Dermis lymphatic vessel endothelial cell (primary cell): ENCODE results near the gene QDPR. TPM values are rescaled to one million over a fixed set of nuclear protein-coding genes. Genes with fewer than 3 reads are reported as not detected.

Source experiments
- total RNA-seq: library from RNA; depleted of rRNA; stranded (reverse); fragments of >200 nt; gene quantifications from 2 replicates; pipeline ENCODE4 v1.2.1, GENCODE V29; 2014

QDPR gene
- 14.4 and 18.7 TPM in 2 replicates for total RNA-seq

DNA sequence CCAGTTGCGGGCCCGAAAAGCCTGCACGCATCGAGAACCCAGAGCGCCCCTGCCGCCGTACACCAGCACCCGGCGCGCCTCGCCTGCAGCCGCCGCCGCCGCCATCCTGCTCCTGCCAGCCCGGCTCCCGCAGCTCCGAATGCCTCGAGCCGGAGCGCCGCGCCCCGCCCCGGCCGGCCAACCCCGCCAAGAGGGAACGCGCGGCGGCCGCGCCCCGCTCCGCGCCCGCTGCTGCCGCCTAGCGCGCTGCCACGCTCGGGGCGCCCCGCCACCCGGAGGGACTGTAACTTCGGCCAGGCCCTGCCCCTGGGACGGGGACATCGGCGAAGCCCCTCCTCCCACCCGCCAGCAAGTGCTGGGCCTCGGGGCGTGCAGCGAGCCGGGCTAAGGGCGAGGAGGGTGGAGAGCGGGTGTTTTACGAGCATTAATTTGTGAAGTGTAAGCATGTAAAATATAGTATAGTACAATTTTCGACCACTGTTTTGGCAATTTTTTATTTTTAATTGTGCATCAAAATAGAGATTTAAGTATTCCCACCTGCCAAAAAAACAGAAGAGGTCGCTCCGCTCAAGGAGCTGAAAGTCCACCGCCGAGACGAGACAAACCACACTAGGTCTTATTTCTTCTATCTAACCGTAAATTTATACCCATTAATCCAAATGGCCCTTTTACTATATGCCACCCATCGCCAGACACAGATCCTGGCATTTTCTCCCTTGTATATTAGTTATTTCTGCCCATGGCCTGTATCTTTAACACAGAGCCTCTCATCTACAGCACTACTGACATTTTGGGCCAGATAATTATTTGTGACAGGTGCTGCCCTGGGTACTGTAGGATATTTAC is at the start of gene QDPR:
Gene QDPR (minus strand): TSS at position 141 of the 846 bp plus-strand sequence. CDS start 36 bp downstream, at position 105.

DNA sequence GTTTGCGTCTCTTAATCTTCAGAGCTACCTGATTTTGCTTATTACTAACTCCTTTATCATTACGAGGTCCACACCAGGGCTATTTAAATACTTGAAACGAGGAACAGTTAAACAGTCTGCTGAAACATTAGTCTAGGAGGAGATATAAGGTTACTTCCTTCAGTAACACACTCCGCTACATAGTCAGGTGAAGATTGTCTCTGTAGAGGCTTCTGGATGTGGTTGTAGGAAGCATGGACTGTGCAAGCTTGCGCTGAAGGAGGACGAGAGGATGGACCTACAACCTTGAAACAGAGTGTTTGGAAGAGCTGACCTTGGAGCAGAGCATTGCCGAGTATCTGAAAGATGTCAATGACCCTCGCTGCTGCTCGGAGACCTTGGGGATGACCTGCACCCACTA is 3.0 kb upstream of the QDPR start, which contains the start of gene CLRN2:
Gene CLRN2 (plus strand): TSS at position 301 of the 400 bp plus-strand sequence. CDS start 102 bp downstream, outside the sequence.

Other genes starting within 250 kb of the QDPR start
- gene CLRN2, start 3.1 kb upstream of the QDPR start, total RNA-seq = not detected in 2 replicates
- 75.6 and 93.3 TPM in 2 replicates for gene LAP3, start 65.1 kb upstream of the QDPR start, total RNA-seq
- gene MED28, start 102.6 kb upstream of the QDPR start, total RNA-seq = 28.3 and 28.5 TPM in 2 replicates